HFF-Myc (cell line): ENCODE results near the gene MAP3K20.

Experiments
- DNase-seq: peaks from one replicate; pipeline ENCODE4 v3.0.0-alpha.2; 2011; ENCODE audit warnings: low read depth; ENCODE audit errors: extremely low read depth
- H3K4me3 ChIP-seq: replicated peaks from 2 replicates; pipeline ENCODE4 v1.5.1; 2011; ENCODE audit warnings: low read depth, mild to moderate bottlenecking, control low read depth, low read length
- CTCF ChIP-seq: IDR thresholded peaks from 2 replicates; pipeline ENCODE4 v1.5.1; 2012; ENCODE audit warnings: mild to moderate bottlenecking, low read depth, low read length, control low read depth; ENCODE audit errors: missing control alignments

MAP3K20 gene

DNA sequence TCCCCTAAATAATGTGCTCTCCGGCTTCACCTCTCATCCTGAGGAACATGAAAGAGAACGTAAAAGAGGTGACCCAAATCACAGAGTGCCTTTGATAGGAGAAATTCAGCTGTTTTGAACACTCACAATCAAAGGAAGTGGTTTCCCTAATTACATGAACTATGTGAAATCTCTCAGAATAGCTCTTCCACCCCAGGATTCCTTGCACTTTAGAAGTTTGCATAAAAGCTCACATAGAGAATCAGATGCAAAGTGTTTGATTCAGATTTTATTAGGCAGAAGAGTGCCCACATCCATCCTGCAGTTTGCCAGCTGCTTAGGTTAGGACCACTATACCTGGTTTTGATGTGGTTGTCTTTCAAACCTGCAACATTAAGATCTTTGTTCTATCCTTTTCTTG is 61.0 kb downstream of the MAP3K20 start:
- DNase-seq: no peak
- TF ChIP-seq CTCF: no peak
- H3K4me3 ChIP-seq: no peak overlapping the region

- no peak for TF ChIP-seq CTCF
- H3K4me3 ChIP-seq: no peak overlapping the region
- no peak for DNase-seq
These were observed 62.0 kb downstream of the MAP3K20 start for GRCh38 chr2:173137610-173138009.

DNA sequence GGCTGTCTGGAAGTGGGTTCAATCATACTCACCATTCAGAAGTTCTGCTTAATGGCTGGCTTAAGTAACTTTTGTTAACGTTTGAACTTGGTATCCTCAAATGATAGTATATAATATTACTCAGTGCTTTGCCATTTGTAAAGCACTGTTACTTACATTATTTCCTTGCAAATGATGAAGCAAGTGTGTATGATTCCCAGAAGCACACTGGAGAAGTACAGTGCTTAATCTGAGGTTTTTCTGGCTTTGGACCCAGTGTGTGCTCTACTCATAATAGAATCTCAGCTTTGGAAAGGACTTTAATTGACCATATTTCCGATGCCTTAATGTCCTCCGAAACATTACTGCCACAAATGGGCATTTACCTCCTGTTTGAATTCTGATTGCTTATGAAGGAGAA is 63.3 kb downstream of the MAP3K20 start:
- H3K4me3 ChIP-seq: no peak overlapping the region
- TF ChIP-seq CTCF: no peak
- DNase-seq: no peak

DNA sequence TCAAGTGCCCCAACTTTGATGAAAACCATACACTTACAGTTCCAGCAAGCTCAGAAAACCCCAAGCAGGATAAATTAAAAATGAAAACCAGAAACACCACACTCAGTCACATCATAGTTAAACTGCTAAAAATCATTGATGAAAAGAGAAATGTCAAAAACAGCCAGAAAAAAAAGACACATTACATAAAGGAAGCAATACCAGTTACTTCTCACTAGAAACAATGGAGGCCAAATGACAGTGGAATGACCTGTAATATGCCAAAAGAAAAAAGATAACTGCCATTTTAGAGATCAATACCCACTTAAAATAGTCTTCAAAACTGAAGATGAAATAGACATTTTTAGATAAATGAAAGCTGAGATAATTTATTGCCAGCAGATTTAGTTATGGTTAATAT is 66.0 kb downstream of the MAP3K20 start:
- no peak for DNase-seq
- H3K4me3 ChIP-seq: no peak overlapping the region
- TF ChIP-seq CTCF: no peak

DNA sequence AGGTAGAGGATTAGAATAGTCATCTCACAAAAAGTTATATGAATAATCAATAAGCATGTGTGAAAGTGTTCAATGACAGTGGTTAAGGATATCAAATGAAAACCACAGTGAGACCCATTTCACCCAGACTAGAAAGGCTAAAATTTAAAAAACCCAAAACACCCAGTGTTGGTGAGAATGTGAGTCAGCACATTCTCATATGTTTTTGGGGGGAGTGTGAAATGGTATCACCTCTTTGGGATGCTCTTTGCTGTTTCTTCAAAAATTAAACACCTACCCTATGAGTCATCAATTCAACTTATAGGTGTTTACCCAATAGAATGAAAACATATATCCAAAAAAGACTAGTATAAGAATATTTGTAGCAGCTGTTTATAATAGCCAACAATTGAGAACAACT is 69.8 kb downstream of the MAP3K20 start:
- no peak for TF ChIP-seq CTCF
- no peak for DNase-seq
- no peak overlapping the region for H3K4me3 ChIP-seq

GRCh38 chr2:173146590-173146989 is 70.9 kb downstream of the MAP3K20 start:
- no peak overlapping the region for H3K4me3 ChIP-seq
- no peak for DNase-seq
- TF ChIP-seq CTCF: no peak

DNA sequence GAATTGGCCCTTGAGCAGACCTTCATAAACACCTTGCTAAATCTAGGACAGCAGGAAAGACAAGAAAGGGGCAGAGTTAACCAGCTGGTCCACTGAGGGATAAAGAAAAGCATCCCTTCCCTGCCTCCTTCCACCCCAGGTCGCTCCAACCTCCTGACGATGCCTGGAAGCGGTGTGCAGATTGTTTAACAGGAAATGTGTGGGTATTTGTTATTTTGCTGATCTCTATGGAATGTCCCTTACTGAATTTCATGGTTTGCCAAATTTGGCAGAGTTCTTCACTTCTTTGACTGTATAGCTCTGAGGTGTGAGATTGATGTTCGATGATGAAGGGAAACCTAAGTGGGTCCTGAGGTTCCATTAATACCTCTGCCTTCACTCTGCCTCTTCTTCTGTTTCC is 72.9 kb downstream of the MAP3K20 start:
- DNase-seq: no peak
- TF ChIP-seq CTCF: no peak
- no peak overlapping the region for H3K4me3 ChIP-seq
